ENCODE results near the gene ITSN1.

The ITSN1 gene

DNA sequence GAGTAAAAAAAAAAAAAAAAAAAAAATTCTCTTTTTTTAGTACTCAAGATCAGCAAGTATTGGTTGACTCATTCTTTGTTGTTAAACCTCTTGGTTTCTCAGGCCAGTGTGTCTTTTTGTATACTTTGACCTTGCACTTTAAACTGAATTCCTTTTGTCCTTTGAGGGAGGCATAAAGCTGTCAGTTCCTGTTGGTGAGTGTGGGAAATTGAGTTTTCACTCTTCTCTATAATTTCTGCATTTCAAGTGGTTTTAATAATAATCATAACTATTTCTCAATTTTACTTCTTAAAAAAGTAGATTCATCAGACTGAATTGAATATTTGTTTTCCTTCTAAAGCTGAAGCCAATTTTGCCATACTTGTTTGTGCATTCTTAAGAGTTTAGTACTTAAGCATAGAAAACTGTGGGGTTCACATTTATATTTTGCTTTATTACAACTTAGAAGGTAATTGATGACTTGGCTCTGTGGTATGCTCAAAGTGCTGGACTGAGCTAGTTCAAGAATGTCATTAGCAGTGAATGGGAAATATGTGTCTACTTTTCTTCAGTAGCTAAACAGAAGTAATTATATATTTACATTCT lies 43.4 kb downstream of the ITSN1 start:
- Histone ChIP-seq H3K4me3 (ENCODE audit: low read depth in 1 of 2, low read length in 1 of 2) (no peak overlapping the region), H3K27me3 (no peaks in the 10 kb centered on the region), H3K4me1 (ENCODE audit: control insufficient read depth in 1 of 2, insufficient read depth in 1 of 2, low read depth in 1 of 2, low read length in 1 of 2) (no peaks in the 10 kb centered on the region), H3K36me3 (no peaks in the 10 kb centered on the region), H3K27ac (no peak overlapping the region), H3K9me3 (no peaks in the 10 kb centered on the region)
- TF ChIP-seq, protein P1, sequence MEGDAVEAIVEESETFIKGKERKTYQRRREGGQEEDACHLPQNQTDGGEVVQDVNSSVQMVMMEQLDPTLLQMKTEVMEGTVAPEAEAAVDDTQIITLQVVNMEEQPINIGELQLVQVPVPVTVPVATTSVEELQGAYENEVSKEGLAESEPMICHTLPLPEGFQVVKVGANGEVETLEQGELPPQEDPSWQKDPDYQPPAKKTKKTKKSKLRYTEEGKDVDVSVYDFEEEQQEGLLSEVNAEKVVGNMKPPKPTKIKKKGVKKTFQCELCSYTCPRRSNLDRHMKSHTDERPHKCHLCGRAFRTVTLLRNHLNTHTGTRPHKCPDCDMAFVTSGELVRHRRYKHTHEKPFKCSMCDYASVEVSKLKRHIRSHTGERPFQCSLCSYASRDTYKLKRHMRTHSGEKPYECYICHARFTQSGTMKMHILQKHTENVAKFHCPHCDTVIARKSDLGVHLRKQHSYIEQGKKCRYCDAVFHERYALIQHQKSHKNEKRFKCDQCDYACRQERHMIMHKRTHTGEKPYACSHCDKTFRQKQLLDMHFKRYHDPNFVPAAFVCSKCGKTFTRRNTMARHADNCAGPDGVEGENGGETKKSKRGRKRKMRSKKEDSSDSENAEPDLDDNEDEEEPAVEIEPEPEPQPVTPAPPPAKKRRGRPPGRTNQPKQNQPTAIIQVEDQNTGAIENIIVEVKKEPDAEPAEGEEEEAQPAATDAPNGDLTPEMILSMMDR (IDR thresholded peaks at IDR 0.05) = no peak

DNA sequence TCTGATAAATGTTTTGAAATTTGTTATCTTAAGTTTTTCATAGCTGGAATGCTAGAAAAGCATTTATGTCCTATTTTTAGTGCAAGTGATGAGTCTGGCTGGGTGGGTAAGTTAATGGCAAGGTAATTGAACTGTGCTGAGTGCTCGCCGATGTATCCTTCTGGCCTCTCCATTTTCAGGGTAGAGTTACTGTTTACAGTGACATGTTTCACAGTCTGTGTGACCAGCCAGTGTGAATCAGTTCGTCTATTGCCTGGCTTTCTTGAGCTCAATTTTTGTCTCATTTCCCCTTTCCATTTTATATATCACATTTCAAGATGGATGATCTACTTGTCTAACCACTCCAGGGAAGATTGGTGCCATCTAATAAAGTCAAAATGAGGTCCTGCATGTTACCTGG lies 44.1 kb downstream of the ITSN1 start:
- Histone ChIP-seq H3K4me1 (ENCODE audit: control insufficient read depth in 1 of 2, insufficient read depth in 1 of 2, low read depth in 1 of 2, low read length in 1 of 2) (no peaks in the 10 kb centered on the region), H3K27me3 (no peaks in the 10 kb centered on the region), H3K9me3 (no peaks in the 10 kb centered on the region), H3K4me3 (ENCODE audit: low read depth in 1 of 2, low read length in 1 of 2) (no peak overlapping the region), H3K27ac (no peak overlapping the region), H3K36me3 (no peaks in the 10 kb centered on the region)
- TF ChIP-seq, protein P1 (IDR thresholded peaks at IDR 0.05) = no peak

- Histone ChIP-seq H3K4me1 (ENCODE audit: control insufficient read depth in 1 of 2, insufficient read depth in 1 of 2, low read depth in 1 of 2, low read length in 1 of 2) (no peaks in the 10 kb centered on the region), H3K27ac (no peak overlapping the region), H3K9me3 (no peaks in the 10 kb centered on the region), H3K36me3 (no peaks in the 10 kb centered on the region), H3K27me3 (no peaks in the 10 kb centered on the region), H3K4me3 (ENCODE audit: low read depth in 1 of 2, low read length in 1 of 2) (no peak overlapping the region)
- TF ChIP-seq, protein P1 (IDR thresholded peaks at IDR 0.05) = no peak
Measured at GRCh38 chr21:33687634-33688033, 45.3 kb downstream of the ITSN1 start.

GRCh38 chr21:33688353-33688752 lies 46.1 kb downstream of the ITSN1 start:
- Histone ChIP-seq H3K36me3 (no peaks in the 10 kb centered on the region), H3K4me3 (ENCODE audit: low read depth in 1 of 2, low read length in 1 of 2) (no peak overlapping the region), H3K27me3 (no peaks in the 10 kb centered on the region), H3K9me3 (no peaks in the 10 kb centered on the region), H3K27ac (no peak overlapping the region), H3K4me1 (ENCODE audit: control insufficient read depth in 1 of 2, insufficient read depth in 1 of 2, low read depth in 1 of 2, low read length in 1 of 2) (no peaks in the 10 kb centered on the region)
- TF ChIP-seq, protein P1 (IDR thresholded peaks at IDR 0.05) = no peak

GRCh38 chr21:33690874-33691273 lies 48.6 kb downstream of the ITSN1 start:
- no peaks in the 10 kb centered on the region for H3K9me3 ChIP-seq
- H3K4me1 ChIP-seq (ENCODE audit: control insufficient read depth in 1 of 2, insufficient read depth in 1 of 2, low read depth in 1 of 2, low read length in 1 of 2) = no peaks in the 10 kb centered on the region
- no peak overlapping the region for H3K27ac ChIP-seq
- no peak overlapping the region for H3K4me3 ChIP-seq (ENCODE audit: low read depth in 1 of 2, low read length in 1 of 2)
- no peaks in the 10 kb centered on the region for H3K27me3 ChIP-seq
- TF ChIP-seq, protein P1 (IDR thresholded peaks at IDR 0.05) = no peak
- H3K36me3 ChIP-seq = no peaks in the 10 kb centered on the region
